GM21528 (cell line): ENCODE measurements around the gene ACOX2.
A peak's percentile ranks its signal among the peaks of the same experiment; 100 is the strongest.

ENCODE experiments used
- ATAC-seq: cut with Tn5 transposase; IDR thresholded peaks from one replicate; pipeline ENCODE4 v1.9.1; 2021; ENCODE audit warnings: mild to moderate bottlenecking, moderate library complexity; ENCODE audit not compliant: unreplicated experiment, low FRiP score

Gene ACOX2

GRCh38 chr3:58536501-58537411, at the start of gene ACOX2:
Gene ACOX2, minus strand, starts transcription at chr3:58537190. Its CDS starts 2,084 bp downstream, at chr3:58535106.
- ATAC-seq: no peak

GRCh38 chr3:58585994-58586393, 49.0 kb upstream of the ACOX2 start:
- ATAC-seq: no peak

GRCh38 chr3:58585005-58585786, 48.2 kb upstream of the ACOX2 start:
- peak; percentile 71 for ATAC-seq

- no peak for ATAC-seq
Measured at GRCh38 chr3:58584690-58585004, 47.7 kb upstream of the ACOX2 start.

- no peak for ATAC-seq
Measured at GRCh38 chr3:58581328-58582091, 44.5 kb upstream of the ACOX2 start.

GRCh38 chr3:58580826-58581327, 43.9 kb upstream of the ACOX2 start:
- no peak for ATAC-seq

GRCh38 chr3:58578873-58579272, 41.9 kb upstream of the ACOX2 start:
- no peak for ATAC-seq

GRCh38 chr3:58577269-58577821, 40.4 kb upstream of the ACOX2 start, which contains the start of gene FAM107A:
Gene FAM107A, minus strand, starts transcription at chr3:58577391. Its CDS starts 7,531 bp downstream, at chr3:58569860.
- ATAC-seq: no peak

GRCh38 chr3:58576716-58577115, 39.7 kb upstream of the ACOX2 start:
- no peak for ATAC-seq

- ATAC-seq: no peak
Measured at GRCh38 chr3:58575971-58576652, 39.1 kb upstream of the ACOX2 start.

GRCh38 chr3:58574682-58575081, 37.7 kb upstream of the ACOX2 start:
- ATAC-seq: no peak

- no peak for ATAC-seq
Measured at GRCh38 chr3:58574106-58574505, 37.1 kb upstream of the ACOX2 start.

- no peak for ATAC-seq
Measured at GRCh38 chr3:58573640-58574039, 36.6 kb upstream of the ACOX2 start.

- ATAC-seq: no peak
Measured at GRCh38 chr3:58572634-58573230, 35.7 kb upstream of the ACOX2 start.

- ATAC-seq: no peak
Measured at GRCh38 chr3:58572013-58572633, 35.1 kb upstream of the ACOX2 start.

GRCh38 chr3:58570851-58571250, 33.9 kb upstream of the ACOX2 start:
- no peak for ATAC-seq

- ATAC-seq: no peak
Measured at GRCh38 chr3:58569287-58570001, 32.5 kb upstream of the ACOX2 start.

- no peak for ATAC-seq
Measured at GRCh38 chr3:58568572-58569286, 31.7 kb upstream of the ACOX2 start.
